ENCODE results near the gene ACTR6.
"Not testable (repeated sequence)": the region's sequence is repeated elsewhere in the genome, so short reads cannot be mapped to it uniquely, and the experiment has no call there.

Gene ACTR6

DNA sequence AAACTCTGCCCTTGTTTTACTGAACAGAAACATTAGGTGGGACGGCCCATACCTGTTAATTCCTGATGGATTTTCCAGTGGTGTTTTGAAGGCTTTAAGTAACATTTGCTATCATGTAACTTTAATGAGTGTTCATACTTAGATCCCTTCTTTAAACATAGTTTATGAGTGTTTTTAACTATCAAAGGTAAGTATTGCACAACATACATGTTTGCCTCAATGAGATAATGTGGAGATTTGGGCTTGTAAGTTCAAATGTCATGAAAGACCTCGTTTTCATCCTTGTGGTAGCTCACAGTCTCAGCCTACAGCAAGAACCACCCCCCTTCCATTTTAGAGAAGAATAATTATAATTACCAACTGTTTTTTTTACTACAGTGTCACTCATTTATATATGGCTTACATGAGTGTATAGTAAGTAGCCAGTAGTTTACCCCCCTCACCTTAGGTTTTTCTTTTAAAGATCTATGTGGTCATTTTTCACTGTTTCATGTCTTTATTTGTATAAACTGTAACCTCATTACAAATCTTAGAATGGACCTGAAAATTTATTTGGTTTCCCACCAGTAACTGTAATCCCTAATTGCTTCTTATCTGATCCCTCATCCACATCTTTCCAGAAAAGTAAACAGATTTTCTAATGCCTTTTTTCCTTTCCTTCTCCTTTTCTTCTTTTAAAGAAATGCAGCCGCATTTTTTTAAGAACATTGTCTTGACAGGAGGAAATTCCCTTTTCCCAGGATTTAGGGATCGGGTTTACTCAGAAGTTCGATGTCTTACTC is 18.9 kb downstream of the ACTR6 start:
- no peak for DNase-seq (ENCODE audit: low spot score)

DNA sequence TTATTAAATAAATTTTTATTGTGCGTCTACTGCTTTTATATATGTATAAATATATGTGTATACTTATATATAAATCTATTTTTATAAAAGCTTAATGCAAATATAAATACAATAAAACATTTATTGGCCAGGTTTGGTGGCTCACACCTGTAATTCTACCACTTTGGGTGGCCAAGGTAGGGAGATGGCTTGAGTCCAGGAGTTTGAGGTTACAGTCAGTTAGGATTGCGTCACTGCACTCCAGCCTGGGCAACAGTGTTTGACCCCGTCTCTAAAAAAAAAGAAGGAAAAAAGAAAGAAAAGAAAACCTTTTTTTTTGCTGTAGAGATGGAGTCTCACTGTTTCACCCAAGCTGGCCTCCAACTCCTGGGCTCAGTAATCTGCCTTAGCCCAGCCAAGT is 20.9 kb downstream of the ACTR6 start:
- no peak for DNase-seq (ENCODE audit: low spot score)

DNA sequence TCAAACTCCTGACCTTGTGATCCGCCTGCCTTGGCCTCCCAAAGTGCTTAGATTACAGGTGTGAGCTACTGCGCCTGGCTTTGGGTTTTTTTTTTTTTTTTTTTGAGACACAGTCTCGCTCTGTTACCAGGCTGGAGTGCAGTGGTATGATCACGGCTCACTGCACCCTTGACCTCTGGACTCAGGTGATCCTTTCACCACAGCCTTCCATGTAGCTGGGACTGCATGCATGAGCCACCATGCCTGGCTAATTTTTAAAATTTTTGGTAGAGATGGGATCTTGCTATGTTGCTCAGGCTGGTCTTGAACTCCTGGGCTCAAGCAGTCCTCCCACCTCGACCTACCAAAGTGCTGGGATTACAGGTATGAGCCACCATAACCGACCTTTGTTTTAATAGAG is 21.6 kb downstream of the ACTR6 start:
- not testable (repeated sequence) for DNase-seq (ENCODE audit: low spot score)

DNA sequence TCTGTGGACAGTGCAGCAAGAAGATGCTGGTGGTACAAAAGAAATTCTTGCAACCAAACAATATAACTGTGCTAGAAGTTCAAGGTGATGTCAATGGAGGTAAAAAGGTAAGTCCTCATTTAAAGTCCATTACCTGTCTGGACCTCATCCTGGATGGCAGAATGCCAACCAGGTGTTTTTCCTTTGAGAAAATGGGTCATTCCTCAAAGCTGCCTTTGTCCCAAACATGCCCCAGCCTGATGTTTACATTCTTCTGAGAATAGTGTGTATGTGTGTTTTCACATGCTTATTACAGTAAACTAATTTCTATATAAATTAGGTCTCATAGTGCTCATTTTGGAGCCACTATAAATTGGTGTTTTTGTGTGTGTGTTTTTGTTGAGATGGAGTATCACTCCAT is 24.9 kb downstream of the ACTR6 start:
- DNase-seq (ENCODE audit: low spot score): no peak

DNA sequence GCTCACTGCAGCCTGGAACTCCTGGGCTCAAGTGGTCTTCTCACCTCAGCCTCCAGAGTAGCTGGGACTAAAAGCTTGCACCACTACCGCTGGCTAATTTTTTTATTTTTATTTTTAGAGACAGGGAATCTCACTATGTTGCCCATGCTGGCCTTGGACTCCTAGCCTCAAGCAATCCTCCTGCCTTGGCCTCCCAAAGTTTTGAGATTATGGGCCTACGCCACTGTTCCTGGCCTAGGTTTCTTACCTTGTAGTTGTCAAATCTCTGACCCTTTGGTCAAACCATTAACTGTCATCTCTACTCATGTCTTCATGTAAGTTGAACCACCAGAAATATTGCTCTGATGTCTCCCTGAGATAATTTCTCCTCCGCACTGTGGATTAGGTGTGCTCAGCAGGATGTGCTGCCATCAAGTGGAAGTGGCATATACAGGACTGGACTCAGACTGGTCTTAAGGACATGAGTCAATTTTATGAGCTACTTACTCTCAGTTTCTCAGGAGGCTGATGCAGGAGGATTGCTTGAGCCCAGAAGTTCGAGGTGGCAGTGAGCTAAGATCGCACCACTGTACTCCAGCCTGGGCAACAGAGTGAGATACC is 28.5 kb downstream of the ACTR6 start:
- no peak for DNase-seq (ENCODE audit: low spot score)

DNA sequence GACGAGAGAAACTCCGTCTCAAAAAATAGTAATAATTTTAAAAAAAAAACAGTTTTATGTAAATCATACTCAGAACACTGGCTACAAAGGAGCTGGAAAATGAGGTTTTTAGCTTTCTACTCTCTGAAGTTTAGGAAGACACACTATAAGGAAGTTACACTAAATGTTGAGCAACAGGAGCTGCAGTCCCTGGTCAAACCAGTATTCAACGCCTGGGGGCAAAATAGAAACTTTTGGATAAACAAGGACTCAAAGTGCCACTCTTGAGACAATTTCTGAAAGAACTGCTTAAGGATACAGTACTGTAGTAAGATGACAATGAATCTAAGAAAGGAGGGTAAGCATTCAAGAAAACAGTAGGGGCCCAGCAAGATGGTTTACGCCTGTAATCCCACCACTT is 29.3 kb downstream of the ACTR6 start:
- DNase-seq (ENCODE audit: low spot score): no peak

DNA sequence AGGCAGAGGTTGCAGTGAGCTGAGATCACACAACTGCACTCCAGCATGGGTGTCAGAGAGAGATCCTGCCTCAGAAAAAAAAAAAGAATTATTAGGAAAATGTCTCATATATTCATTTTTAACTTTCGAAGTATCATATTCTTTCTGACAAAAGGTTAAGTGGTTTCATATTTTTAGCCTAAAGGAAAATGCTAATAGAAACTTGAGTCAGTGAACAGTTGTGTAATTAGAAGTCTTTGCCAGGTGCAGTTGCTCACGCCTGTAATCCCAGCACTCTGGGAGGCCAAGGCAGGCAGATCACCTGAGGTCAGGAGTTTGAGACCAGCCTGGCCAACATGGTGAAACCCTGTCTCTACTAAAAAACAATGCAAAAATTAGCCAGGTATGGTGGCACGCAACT is 31.3 kb downstream of the ACTR6 start:
- not testable (repeated sequence) for DNase-seq (ENCODE audit: low spot score)

DNA sequence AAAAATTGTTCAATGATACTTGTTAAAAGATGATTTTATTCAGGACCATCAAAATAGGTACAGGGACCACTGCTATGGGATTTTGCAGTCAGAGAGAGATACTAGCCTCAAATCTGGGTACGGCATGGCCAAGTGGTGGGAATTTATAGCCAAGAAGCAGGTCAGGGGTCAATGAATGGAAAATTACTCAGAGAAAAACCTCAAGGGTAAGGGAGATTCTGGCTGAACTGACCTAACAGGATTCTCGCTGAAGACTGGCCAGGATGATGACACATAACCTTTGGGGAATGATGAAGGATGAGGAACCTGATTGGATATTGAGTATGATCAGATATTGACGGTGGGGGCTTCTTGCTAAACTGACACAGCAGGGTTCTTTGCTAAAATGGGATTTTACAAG is 33.6 kb downstream of the ACTR6 start:
- no peak for DNase-seq (ENCODE audit: low spot score)

DNA sequence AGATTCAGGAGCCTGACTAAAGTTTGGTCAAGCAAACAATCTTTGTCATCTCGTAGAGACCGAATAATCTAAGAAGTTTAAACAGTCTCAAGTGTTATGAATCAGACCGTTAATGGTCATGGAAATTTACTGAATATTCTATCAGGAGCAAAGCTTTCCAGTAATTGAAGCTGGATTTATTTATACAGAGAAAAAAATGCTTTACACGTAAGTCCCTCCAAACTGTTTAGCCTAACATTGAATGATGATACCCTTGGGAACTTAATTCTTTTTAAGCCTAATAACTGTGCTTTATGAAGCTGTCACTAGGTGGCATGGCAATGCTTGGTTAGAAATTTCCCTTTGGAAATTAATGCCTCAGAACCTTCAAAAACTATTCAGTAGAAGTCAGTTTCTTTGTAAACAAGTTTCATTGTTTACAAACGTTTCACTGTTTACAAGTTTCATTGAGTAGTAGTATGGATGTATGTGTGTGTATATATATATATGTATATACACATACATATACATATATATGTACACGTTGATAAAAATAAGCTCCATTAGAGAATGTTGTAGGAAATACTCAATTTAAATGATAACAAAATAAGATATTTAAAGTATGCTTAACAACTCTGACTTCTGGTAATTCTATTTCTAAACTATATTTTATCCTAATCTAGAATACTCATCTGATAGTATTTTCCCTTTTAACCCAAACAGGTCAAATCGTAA is 34.1 kb downstream of the ACTR6 start:
- peak; percentile 23 for DNase-seq (ENCODE audit: low spot score)

DNA sequence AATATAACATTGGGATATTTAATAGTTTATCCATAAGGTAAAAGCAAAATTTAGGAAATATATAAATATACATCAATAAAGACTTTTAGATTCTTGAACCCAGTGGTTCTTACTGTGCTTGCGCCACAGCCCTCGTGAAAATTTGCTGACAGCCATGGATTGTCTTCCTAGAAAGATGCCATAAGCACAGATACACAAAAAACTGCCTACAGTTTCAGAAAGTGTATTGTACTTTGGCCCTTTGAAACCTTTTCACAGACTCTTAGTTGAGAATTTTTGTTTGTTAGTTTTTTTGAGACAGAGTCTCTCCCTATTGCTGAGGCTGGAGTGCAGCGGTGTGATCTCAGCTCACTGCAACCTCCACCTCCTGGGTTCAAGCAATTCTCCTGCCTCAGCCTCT is 38.2 kb downstream of the ACTR6 start:
- DNase-seq (ENCODE audit: low spot score): no peak

DNA sequence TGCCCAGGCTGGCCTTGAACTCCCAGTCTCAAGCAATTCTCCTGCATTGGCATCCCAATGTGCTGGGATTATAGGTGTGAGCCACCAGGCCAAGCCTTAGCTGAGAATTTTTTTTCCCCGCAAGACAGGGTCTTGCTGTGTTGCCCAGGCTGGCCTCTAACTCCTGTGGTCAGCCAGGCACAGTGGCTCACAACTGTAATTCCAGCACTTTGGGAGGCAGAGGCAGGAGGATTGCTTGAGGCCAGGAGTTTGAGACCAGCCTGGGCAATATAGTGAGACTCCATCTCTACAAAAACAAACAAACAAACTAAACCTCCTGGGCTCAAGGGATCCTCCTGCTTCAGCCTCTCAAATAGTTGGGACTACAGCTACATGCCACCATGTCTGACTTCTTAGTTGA is 39.0 kb downstream of the ACTR6 start:
- no peak for DNase-seq (ENCODE audit: low spot score)

DNA sequence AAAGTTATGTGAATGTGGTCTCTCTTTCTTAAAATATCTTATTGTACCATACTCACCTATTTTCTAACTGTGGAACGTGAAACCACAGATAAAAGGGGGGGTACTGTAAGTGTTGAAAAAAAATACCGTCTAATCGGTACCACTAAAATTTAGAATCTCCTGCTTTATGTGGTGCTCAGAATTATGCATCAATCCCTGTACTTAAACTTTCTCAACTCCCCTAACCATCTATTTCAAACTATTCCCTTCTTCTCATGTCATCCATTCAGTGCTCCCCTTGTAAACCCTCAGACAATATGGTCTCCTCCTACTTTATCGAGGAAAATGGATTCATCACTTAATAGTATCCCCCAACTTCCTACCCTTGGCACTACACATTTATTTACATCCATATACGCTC is 42.5 kb downstream of the ACTR6 start:
- DNase-seq (ENCODE audit: low spot score): no peak

DNA sequence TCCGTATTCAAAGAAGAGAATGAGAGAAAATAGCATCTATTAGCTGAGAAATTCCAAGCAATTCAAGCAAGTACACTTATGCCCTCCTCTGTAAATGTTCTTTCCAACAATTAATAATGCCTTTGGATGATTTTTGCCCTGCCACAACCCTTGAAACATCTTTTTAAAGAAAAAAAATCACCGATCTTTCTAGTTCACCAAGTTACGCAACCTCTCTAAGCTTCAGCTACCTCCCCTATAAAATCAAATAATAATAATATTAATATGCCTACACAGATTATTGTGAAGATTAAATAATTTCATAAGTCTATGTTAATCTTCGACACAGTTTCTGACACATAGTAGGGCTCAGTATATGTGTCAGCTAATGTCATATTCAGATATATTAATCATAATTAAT is 47.1 kb downstream of the ACTR6 start:
- DNase-seq (ENCODE audit: low spot score): no peak

DNA sequence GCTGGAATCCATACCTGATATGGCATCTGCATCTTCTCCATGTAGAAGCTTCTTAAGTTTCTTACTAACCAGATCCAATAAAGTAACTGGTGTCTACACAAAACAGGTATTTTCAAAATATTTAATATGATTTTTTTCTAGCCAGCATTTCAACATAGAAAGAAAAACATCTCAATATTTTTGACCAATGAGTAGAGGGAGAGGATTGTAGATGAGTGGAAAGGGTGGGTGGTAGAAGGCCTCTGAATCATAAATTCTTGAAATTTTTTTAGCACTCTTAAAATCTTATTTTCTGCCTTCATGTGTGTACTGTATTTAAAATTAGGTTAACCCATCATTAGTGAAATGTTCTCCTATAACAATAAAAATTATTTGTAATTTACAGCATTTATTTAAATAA is 48.3 kb downstream of the ACTR6 start:
- DNase-seq (ENCODE audit: low spot score): no peak

DNA sequence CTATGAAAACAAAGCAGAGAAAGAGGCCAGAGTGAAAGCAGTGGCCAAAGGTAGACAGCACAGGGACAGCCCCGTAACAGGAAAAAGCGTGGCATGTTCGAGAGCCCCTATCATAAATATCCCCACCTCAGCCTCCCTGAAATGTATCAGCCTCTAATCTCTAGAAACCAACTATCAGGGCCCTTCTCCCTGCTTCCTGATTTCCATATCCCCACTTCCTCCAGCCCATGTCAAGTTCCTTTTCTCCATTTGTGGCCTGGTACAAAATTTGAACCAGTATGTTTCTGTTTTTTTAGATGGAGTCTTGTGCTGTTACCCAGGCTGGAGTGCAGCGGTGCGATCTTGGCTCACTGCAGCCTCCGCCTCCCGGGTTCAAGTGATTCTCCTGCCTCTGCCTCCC is 49.3 kb downstream of the ACTR6 start:
- no peak for DNase-seq (ENCODE audit: low spot score)

DNA sequence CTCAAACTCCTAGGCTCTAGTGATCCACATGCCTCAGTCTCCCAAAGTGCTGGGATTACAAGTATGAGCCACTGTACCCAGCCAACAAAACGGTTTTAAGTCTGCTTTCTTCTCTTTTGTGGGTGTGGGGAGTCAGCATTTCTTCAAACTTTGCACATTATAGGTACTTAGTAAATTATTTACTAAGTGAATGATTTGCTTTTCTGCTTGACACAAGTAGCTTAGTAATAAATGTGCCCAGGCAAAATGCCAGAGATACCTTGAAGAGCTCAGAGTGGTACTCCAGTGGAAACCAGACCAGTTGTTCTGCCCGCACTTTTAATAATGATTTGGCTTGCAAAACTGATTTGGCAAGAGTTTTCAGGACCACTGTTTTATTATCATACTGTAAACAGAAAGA is 51.3 kb downstream of the ACTR6 start:
- no peak for DNase-seq (ENCODE audit: low spot score)

DNA sequence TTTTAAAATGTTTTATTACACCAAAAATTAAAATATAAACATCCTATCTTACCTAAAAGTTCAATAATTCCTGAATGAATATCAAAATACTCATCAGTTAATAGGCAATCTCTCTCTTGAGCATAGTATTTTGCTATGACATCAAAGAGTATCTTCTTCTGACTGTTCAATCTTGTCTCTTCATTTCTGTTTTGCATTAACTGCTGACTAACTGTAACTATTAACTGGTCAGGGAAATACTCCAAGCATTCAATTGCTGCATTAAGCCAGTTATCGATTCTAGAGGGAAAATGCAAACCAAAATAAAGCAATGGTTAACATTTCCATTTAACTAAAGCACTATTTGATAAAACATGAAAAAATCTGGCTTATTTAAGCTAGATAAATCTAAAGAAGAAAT is 52.8 kb downstream of the ACTR6 start:
- no peak for DNase-seq (ENCODE audit: low spot score)

DNA sequence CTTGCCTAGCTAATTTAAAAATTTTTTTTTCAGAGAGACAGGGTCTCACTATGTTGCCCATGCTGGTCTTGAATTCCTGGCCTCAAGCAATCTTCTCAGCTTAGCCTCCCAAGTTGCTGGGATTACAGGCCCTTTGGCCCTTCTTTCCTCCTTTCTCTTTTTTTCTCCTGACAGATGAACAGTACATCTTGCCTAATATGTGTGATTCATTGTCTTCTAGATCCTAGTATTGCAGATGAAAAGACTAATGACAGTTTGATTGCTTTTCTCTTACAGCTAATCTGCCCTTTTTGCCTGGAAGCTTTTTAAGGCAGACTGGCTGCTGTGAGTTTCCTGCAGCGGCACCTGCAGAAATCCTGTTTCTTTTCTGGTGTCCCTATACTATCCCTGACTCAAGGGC is 54.3 kb downstream of the ACTR6 start:
- DNase-seq (ENCODE audit: low spot score): no peak

DNA sequence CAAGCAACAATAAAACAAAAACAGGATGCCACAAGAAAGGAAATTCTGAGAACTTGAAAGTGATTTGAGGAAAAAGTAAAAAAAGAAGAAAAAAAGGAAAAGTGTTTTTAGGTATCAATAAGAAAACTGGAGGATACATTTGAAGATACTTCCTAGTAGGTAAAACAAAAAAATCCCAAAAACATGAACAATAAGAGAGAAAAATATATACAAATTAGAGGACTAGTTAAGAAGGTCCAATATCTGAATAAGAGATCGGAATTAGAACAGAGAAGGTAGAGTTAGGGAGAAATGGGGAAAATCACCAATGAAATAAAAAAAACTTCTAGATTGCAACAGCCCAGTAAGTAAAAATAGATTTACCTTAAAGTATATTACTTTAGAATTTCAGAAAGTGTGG is 57.5 kb downstream of the ACTR6 start:
- no peak for DNase-seq (ENCODE audit: low spot score)

DNA sequence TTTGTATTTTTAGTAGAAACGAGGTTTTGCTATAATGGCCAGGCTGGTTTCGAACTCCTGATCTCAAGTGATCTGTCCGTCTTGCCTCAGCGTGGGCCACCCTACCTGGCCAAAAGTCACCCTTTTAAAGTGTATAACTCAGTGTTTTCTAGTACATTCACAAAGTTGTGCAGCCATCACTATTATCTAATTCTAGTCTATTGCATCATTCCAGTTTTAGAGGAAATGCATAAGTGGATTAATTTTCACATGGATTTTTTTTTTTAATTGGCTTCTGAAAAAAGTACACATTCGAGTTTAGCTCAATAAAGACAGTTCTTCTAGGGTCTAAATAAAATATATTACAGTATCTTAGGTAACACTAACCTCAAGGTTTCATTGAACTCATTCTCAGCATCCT is 62.5 kb downstream of the ACTR6 start:
- no peak for DNase-seq (ENCODE audit: low spot score)

DNA sequence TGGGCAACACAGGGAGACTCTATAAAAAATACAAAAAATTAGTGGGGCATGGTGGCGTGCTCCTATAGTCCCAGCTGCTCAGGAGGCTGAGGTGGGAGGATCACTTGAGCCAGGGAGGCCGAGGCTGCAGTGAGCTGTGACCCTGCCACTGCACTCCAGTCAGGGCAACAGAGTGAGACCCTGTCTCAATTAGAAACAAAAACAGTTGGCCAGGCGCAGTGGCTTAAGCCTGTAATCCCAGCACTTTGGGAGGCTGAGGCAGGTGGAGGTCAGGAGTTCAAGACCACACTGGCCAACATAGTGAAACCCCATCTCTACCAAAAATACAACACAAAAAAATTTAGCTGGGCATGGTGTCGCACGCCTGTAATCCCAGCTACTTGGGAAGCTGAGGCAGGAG is 64.5 kb downstream of the ACTR6 start:
- not testable (repeated sequence) for DNase-seq (ENCODE audit: low spot score)

DNA sequence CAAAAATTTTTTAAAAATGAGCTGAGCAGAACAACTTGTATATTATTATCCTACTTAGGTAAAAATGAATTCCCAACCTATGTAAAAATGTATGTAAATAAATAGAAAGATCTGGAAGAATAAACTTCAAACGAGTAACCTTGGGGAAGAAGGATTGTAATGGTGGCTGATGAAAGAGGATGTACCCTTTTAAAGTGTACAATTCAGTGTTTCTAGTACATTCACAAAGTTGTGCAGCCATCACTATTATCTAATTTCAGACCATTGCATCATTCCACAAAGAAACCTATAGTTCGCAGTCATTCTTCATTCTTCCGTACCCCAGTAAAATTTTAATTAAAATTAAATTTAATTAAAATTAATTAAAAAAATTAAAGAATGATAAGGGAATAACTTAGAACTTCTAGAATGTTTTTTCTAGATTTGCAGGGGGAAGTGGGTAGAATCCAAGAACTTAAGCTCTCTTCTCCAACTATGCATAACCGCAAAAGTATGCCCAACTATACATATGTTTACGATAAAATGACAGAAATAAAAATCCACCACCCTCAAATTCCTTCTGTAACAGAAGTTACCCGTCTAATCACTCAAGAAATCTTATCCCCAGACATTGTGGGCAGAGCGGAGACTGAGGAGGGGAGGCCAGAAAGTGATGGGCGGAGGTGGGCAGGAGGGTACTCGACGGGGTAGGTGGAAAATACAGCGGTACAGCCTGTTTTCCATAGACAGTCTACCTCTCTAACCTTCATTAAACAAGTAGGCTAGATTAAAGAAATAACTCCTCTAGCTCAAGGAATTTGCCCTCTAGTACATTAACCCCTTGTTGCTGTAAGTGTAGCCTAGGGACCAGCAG is 65.3 kb downstream of the ACTR6 start:
- no peak for DNase-seq (ENCODE audit: low spot score)

DNA sequence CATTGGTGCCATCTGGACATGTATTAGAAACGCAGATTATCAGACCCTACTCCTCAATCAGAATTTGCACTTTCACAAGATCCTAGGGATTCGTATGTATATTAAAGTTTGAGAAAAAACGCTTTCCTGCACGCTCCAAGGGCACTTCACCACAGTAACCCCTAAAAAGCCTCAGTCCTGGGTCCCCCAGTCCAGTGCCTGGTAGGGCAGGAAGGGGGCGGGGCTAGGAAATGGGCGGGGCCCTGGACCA is 65.9 kb downstream of the ACTR6 start:
- DNase-seq (ENCODE audit: low spot score): peak; percentile 91
